GM13976 (cell line): Measurements from ENCODE around the gene COQ9.

Experiments
- DNase-seq: peaks from one replicate; pipeline ENCODE4 v3.0.0; 2012; ENCODE audit warnings: low spot score
- in situ Hi-C: fragments of 300-500 bp; cut with MboI; formaldehyde crosslinking; loops from one replicate; pipeline ENCODE4 v1.12.0; 2022; ENCODE audit warnings: low sequenced_read_pairs, mixed read lengths, inconsistent platforms; ENCODE audit not compliant: unreplicated experiment
- TF ChIP-seq, protein P1 (sequence below): IDR thresholded peaks from 2 replicates; pipeline ENCODE4 v1.5.1; 2012; ENCODE audit warnings: borderline replicate concordance, mild to moderate bottlenecking; ENCODE audit not compliant: insufficient read depth; ENCODE audit errors: extremely low read depth, missing control alignments, control extremely low read depth

COQ9 gene

DNA sequence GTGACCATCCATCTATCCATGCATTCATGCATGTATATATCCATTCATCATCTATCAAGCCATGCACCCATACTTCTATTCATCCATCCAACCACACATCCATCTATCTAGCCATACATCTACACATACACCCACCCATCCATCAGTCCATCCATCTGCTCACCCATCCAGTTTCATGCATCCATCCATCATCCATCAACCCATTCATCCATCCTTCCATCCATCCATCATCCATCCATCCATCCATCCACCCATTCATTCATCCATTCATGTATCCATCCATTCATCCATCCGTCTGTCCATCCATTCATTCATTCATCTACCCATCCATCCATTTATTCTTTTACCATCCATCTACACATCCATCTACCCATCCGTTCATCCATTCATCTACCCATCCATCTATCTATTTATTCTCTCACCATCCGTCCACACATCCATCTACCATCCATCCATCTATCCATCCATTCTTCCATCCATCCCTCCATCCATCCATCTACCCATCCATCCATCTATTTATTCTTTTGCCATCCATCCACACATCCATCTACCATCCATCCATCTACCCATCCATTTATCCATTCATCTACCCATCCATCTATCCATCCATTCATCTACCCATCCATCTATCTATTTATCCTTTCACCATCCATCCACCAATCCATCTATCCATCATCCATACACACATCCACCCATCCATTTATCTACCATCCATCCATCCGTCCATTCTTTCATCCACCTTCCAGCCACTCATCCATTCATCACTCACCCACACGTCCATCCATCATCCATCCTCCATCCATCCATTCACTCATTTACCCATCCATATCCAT lies 39.5 kb upstream of the COQ9 start:
- no peak for DNase-seq
- TF ChIP-seq, protein P1, sequence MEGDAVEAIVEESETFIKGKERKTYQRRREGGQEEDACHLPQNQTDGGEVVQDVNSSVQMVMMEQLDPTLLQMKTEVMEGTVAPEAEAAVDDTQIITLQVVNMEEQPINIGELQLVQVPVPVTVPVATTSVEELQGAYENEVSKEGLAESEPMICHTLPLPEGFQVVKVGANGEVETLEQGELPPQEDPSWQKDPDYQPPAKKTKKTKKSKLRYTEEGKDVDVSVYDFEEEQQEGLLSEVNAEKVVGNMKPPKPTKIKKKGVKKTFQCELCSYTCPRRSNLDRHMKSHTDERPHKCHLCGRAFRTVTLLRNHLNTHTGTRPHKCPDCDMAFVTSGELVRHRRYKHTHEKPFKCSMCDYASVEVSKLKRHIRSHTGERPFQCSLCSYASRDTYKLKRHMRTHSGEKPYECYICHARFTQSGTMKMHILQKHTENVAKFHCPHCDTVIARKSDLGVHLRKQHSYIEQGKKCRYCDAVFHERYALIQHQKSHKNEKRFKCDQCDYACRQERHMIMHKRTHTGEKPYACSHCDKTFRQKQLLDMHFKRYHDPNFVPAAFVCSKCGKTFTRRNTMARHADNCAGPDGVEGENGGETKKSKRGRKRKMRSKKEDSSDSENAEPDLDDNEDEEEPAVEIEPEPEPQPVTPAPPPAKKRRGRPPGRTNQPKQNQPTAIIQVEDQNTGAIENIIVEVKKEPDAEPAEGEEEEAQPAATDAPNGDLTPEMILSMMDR: no peak
- in situ Hi-C loops: loop anchor here (25.0 kb wide), 1 partner anchor 320 kb away; the partner anchor contains the start of gene CPNE2

DNA sequence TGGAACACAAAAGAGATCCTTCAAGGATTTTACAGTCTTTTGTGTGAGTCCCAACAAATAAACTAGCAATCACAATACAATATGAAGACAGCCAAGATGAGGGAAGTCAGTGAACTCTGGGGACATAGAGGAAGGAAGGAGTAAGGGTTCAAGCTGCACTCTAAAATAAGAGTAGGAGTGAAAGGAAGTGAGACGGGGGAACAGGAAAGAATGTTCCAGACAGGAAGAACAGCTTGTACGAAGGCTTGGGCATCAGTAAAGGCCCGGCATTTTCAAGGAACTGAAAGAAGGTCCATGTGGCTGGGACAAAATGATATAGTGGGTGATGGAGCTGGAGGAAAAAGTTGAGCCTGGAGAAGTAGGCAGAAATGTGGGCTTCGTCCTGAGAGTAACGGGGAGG lies 38.2 kb upstream of the COQ9 start:
- DNase-seq: no peak
- in situ Hi-C loops: loop anchor here (25.0 kb wide), 1 partner anchor 322 kb away; the partner anchor contains the start of gene CPNE2
- TF ChIP-seq, protein P1: no peak

DNA sequence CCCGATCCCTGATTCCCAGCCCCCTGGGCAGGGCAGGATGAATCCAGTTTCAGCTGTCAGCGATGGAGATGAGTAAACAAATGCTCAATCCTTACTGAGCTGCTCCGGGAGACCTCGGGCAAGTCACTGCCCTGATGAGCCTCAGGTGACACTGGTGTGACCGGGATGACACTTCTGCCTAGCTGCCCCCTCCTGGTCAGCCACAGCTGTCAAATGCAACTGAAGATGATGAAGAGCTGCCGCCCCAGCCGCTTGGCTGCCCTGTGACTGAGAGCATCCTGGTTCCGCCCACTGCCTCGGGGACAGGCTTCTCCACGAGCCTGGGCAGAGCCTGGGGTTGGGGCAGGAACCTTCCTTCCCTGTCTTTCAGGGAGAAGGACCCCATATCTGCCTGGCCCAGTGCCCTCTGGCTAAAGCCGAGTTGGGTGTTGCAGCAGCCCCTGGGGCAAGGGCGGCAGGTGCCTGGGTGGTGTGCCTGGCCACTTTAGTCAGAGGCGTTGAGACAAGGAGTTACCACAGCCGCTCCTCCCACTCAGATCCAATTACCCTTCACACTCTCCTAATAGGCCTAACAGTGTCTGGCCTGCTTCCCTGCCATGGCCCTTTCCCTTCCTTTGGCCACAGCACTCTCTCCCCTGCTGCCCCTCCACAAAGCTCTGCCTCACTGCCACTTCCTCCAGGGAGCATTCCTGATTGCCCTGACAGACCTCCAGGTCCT lies 37.2 kb upstream of the COQ9 start:
- no peak for DNase-seq
- in situ Hi-C loops: loop anchor here (25.0 kb wide), 1 partner anchor 323 kb away; the partner anchor contains the start of gene CPNE2
- TF ChIP-seq, protein P1: no peak

DNA sequence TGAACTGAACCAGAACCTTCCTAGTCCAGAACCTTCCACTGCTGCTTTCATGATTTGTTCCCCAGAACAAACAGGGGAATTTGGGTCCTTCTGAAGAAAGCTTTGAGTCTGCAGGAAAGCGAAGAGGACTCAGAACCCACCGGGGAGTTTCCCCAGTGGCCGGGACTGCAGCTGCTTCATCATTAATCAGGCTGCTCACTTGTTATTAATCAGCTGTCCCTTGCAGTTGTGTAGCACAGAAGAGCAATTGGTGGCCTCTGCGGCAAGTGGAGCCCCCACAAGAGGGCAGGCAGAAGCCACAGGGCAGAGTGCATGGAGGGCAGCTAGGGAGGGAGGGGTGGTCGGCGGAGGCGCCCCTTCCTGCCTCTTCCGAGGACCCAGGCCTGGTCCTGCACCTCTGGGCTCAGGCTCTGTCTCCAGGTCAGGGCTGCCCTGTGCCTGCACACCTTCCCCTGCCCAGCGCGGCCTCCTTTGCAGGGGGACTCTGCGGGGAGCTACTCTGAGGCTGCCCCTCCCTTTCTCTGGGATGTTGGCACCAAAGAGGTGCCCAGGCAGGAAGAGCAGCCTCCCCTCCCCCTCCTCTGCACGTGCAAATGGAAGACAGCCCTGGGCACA lies 35.8 kb upstream of the COQ9 start:
- in situ Hi-C loops: loop anchor here (25.0 kb wide), 1 partner anchor 324 kb away; the partner anchor contains the start of gene CPNE2
- DNase-seq: peak; percentile 70
- TF ChIP-seq, protein P1: no peak

DNA sequence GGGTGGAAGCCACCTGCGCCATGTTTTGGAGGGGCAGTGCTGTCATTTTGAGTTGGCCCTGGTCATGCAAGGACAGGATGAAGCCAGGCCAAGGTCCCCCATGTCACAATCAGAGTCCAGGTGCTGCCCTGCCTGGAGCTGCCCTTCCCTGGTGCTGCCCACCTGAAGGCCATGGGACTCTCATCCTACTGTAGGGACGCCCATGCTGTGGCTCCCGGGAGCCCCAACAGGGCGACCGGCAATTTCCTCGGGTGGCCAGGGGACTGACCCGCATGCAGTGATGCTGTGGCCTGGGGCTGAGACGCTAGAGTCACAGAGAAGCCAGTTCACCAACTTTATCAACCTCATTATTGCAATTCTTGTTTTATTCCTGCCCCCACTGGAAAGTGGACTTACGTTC lies 34.7 kb upstream of the COQ9 start:
- DNase-seq: no peak
- TF ChIP-seq, protein P1: no peak
- in situ Hi-C loops: loop anchor here (25.0 kb wide), 1 partner anchor 325 kb away; the partner anchor contains the start of gene CPNE2

DNA sequence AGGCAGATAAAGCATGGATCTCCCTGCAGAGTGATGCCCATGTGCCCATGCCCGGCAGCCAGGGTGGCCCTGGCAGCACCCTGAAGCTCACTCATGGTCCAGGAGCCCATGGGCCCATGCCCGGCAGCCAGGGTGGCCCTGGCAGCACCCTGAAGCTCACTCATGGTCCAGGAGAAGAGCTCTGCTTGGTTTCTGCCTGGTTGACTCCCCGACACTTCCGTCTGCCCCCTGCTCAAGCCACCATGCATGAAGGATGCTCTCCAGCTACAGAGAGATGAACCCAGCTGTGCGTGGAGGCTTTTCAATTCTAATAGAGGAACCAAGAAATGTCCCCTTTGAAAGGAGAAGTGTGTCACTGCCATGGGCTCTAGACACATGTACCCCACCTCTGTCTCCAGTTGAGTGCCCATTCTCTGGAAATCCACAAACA lies 34.0 kb upstream of the COQ9 start:
- TF ChIP-seq, protein P1: no peak
- peak; percentile 82 for DNase-seq
- in situ Hi-C loops: loop anchor here (25.0 kb wide), 1 partner anchor 326 kb away; the partner anchor contains the start of gene CPNE2
